Adrenal gland (tissue), 12 donors: ENCODE measurements around the gene PRKAG3. TPM values are rescaled to one million over a fixed set of nuclear protein-coding genes. Genes with fewer than 3 reads are reported as not detected.

Experiments used
- DNase-seq, 7 donors: peaks; one replicate each; pipeline ENCODE4 v3.0.0-alpha.2; 2019 to 2020
- H3K27ac ChIP-seq, 5 donors: fragments of 200-600 bp; sonication (generic) in 4 of 5; 1 replicate in 3 of 5; 2 replicates in 2 of 5; pipeline versions ENCODE4 v1.5.1 to v1.8.0; 2016 to 2020; ENCODE audit warnings: mild to moderate bottlenecking in 1 of 5
- H3K27me3 ChIP-seq: fragments of 200-600 bp; 2 replicates; pipeline ENCODE4 v1.8.0; 2021
- H3K36me3 ChIP-seq, 2 donors: fragments of 200-600 bp; replicated peaks in 1 of 2; 1 replicate in 1 of 2; 2 replicates in 1 of 2; pipeline versions ENCODE4 v1.5.1 to v1.8.0; 2018 to 2022
- H3K4me1 ChIP-seq, 2 donors: fragments of 200-600 bp; replicated peaks in 1 of 2; 1 replicate in 1 of 2; 2 replicates in 1 of 2; pipeline versions ENCODE4 v1.5.1 to v1.8.0; 2018 to 2021
- H3K4me3 ChIP-seq, 4 donors: fragments of 200-600 bp; sonication (generic) in 3 of 4; one replicate each; pipeline ENCODE4 v1.5.1; 2016 to 2018
- H3K9me3 ChIP-seq, 3 donors: fragments of 200-600 bp; sonication (generic) in 1 of 3; replicated peaks in 1 of 3; 1 replicate in 2 of 3; 2 replicates in 1 of 3; pipeline versions ENCODE4 v1.5.1 to v1.8.0; 2016 to 2021
- CTCF ChIP-seq, 6 experiments: fragments of 450-650 bp in 4 of 6; fragments of 200-600 bp in 2 of 6; sonication (generic) in 1 of 6; IDR thresholded peaks; 1 replicate in 5 of 6; 2 replicates in 1 of 6; pipeline versions ENCODE4 v1.5.1 to v1.8.0; 2016 to 2021; ENCODE audit warnings: antibody characterized with exemption in 6 of 6, mild to moderate bottlenecking in 2 of 6, moderate library complexity in 1 of 6
- POLR2A ChIP-seq, 2 donors: fragments of 450-650 bp; IDR thresholded peaks; one replicate each; pipeline ENCODE4 v1.6.1; 2017; ENCODE audit warnings: antibody characterized with exemption in 2 of 2, mild to moderate bottlenecking in 2 of 2, moderate library complexity in 1 of 2
- WGBS, 4 donors: extraction: QIAGEN DNeasy Blood & Tissue Kit in 2 of 4; methylation state at CpG; one replicate each; pipeline versions ENCODE4 v1.1.5 to v1.1.7; 2013 to 2017; 5-methylcytosine and 5-hydroxymethylcytosine counted together
- intact Hi-C, 2 donors: fragments of 100-400 bp; cut with DNase I; formaldehyde crosslinking; loops; one replicate each; pipeline versions ENCODE4 v1.14.1 to v1.15.0; 2022 to 2023
- polyA plus RNA-seq, 3 donors: library from polyadenylated mRNA; stranded (reverse); fragments of 200-250 nt in 2 of 3; fragments of 350-450 nt in 1 of 3; fragmentation: Illumina TruSeq in 1 of 3; extraction: RNeasy Lipid Tissue Mini Kit (QIAGEN cat#74804) in 1 of 3; gene quantifications; one replicate each; pipeline ENCODE4 v1.2.3, GENCODE V29; 2013 to 2014
- total RNA-seq, 9 donors: library from RNA; depleted of rRNA in 4 of 9; stranded (reverse); fragments of >200 nt in 4 of 9; fragments of 120-200 nt in 1 of 9; fragmentation: NEBNext Ultra II Directional in 1 of 9; extraction: Animal tissue kit (Norgen Biotek cat#: 25700) in 1 of 9; gene quantifications; one replicate each; pipeline versions ENCODE4 v1.1.0 to v1.2.4, GENCODE V29; 2013 to 2023
- donor health status: healthy with polysubstance abuse.
- donor health status: Bipolar disorder and iron deficiency.
- donor health status: DM: yes; HTN: yes; CAD: no.
- donor health status: DM: no; HTN: no; CAD: no.
- donor health status: DM: no; HTN: no; CAD: no.
- donor health status: DM: yes; HTN: yes; CAD: no.

PRKAG3 gene
- total and polyA plus RNA-seq, 12 donors: 0.20 TPM; not detected in 11

GRCh38 chr2:218872645-218873358 is 41.2 kb upstream of the PRKAG3 start:
- no peak for TF ChIP-seq CTCF (IDR thresholded peaks at IDR 0.05)
- no peak for TF ChIP-seq POLR2A (IDR thresholded peaks at IDR 0.05)
- H3K4me1 ChIP-seq: peaks cover 0 to 13% of the 10 kb centered on the region in 2 donors
- H3K27me3 ChIP-seq: peaks cover 51% of the 10 kb centered on the region
- H3K27ac ChIP-seq: no peak overlapping the region
- DNase-seq: no peak
- H3K9me3 ChIP-seq: no peaks in the 10 kb centered on the region
- intact Hi-C loops: no loop called here
- 13 to 22% (median 15%) methylated on average over 17 to 22 of the region's 22 CpGs for WGBS, 4 donors
- no peak overlapping the region for H3K4me3 ChIP-seq
- H3K36me3 ChIP-seq: no peaks in the 10 kb centered on the region

- no peaks in the 10 kb centered on the region for H3K36me3 ChIP-seq
- no peak for DNase-seq
- intact Hi-C loops: no loop called here
- H3K4me3 ChIP-seq: peak overlapping the region in 1 of 4 donors; percentile 41
- H3K4me1 ChIP-seq: peaks cover 0 to 13% of the 10 kb centered on the region in 2 donors
- TF ChIP-seq POLR2A (IDR thresholded peaks at IDR 0.05) (no peak), CTCF (IDR thresholded peaks at IDR 0.05) (no peak)
- H3K9me3 ChIP-seq: no peaks in the 10 kb centered on the region
- no peak overlapping the region for H3K27ac ChIP-seq
- H3K27me3 ChIP-seq: peaks cover 42% of the 10 kb centered on the region
- WGBS, 4 donors: 2 to 4% (median 3%) methylated on average over 27 to 60 of the region's 60 CpGs
These were observed 40.0 kb upstream of the PRKAG3 start for GRCh38 chr2:218871345-218872302.

GRCh38 chr2:218870984-218871344 is 39.4 kb upstream of the PRKAG3 start:
- peak overlapping the region in 1 of 4 donors; percentile 41 for H3K4me3 ChIP-seq
- intact Hi-C loops: no loop called here

More at GRCh38 chr2:218870984-218871344, 39.4 kb upstream of the PRKAG3 start:
- TF ChIP-seq POLR2A (IDR thresholded peaks at IDR 0.05): no peak
- TF ChIP-seq CTCF (IDR thresholded peaks at IDR 0.05): no peak
- peaks cover 0 to 13% of the 10 kb centered on the region in 2 donors for H3K4me1 ChIP-seq
- DNase-seq: peak in 1 of 7 donors; percentile 15
- no peak overlapping the region for H3K27ac ChIP-seq
- H3K27me3 ChIP-seq: peaks cover 42% of the 10 kb centered on the region
- WGBS, 4 donors: 9 to 28% (median 12%) methylated on average over 5 to 18 of the region's 18 CpGs
- no peaks in the 10 kb centered on the region for H3K36me3 ChIP-seq
- no peaks in the 10 kb centered on the region for H3K9me3 ChIP-seq
